ENCODE measurements around the gene MUSTN1. TPM values are rescaled to one million over a fixed set of nuclear protein-coding genes. Genes with fewer than 3 reads are reported as not detected.

Gene MUSTN1
- total RNA-seq, 1 experiment from 2014 or later = 0.67 TPM

DNA sequence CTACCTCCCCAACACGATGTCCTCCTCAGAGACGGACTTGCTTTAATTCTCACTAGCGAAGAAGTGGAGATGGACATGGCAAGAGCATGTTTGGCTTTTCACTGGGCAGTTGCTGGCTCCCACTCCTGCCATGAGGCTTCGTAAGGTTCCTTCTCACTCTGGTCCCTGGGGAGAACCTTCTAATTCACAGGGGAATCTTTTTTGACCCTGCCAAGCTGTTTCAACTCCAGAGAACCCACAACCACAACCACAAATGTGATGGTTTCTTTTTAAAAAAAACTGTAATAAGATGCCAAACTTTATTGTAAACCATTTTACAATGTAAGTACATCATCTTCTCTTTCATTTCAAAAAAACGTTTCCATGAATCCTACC lies 1.6 kb upstream of the MUSTN1 start:
- DNase-seq (ENCODE audit: extremely low read depth, low read depth) = no peak

DNA sequence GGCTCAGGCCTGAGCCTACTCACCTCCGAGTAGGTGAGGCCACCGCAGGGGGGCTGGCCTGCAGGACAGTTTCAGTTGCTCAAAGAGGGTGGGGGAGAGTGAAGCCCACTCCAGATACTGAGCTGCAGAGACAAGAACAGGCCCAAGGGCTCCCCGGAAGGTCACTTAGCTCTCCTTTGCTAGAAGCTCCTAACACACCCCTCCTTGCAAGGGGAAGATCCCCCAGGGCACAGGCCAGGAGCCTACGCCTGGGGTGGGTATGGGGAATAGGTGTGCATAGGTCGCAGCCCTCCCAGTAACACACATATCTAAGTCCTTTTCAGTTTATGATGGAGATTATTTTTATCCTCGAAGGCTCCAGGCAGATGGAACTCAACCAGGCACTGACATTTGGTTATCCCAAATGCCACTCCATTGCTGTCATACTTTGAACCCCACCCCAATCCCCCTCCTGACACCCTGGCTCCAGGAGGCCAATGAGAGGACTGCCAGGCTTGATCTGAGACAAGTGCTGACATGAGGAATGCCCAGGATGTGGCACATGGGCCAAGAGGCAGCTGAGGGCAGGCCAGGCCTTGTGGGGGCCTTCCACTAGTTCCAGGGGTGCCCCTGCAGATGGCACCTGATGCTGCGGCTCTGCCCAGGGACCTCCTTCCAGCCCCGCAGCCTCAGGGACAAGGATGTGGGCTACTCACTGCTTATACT lies 1.1 kb upstream of the MUSTN1 start:
- DNase-seq (ENCODE audit: extremely low read depth, low read depth) = no peak

DNA sequence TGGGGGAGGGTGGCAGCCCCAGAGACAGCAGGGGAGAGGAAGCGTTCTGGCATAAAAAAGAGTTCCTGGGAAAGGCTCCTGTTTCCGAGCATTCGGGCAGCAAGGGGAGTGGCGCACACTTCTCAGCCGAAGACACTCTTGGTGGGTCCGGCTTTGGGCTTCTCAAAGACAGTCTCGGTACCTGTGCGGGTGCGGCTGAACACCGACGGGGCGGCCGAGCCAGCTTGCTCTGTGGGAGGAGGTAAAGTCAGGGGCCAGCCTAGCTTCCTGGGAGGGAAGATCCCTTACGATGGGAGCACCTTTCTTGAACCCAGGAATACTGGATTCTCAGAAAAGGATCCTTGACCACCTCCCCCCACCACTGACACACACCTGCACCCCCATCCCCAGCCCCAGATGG lies 1.6 kb downstream of the MUSTN1 start:
- DNase-seq (ENCODE audit: extremely low read depth, low read depth) = no peak

DNA sequence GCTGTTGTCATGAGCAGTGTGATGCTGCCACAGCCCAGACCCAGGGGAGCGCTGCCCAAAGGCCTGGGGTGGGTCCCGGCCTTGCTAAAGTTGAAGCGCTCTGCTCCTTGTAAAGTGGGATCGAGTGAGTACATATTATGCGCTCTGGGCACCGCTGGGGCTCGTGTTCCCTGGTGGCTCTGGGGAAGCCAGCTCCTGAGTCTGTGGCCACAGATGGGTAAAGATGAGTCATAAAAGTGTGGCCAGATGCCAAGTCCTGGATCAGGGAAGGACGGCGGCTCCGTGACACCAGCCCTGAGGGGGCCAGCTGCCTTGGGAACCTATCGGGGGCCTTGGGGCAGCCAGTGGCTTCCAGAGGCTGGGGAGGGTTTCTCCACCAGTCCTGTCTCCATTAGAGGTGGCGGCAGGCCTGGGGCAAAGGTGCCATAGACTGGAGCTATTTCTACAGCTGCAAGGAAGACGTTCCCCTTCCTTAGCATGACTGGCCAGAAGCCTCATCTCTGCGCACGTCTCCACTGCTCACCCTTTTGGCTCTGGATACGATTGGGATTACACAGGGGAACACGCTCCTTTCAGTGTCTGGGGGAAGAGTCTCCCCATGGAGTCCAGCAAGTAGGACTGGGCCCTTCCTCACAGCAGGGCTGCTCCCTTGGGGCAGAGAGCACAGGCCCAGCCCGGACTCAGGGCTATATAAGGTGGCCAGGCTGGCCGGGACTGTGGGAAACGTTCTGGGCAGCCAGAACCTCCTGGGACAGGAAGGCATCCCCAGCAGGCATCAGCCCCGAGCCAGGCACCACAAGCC lies 3.1 kb downstream of the MUSTN1 start:
- peak; percentile 61 for DNase-seq (ENCODE audit: extremely low read depth, low read depth)

DNA sequence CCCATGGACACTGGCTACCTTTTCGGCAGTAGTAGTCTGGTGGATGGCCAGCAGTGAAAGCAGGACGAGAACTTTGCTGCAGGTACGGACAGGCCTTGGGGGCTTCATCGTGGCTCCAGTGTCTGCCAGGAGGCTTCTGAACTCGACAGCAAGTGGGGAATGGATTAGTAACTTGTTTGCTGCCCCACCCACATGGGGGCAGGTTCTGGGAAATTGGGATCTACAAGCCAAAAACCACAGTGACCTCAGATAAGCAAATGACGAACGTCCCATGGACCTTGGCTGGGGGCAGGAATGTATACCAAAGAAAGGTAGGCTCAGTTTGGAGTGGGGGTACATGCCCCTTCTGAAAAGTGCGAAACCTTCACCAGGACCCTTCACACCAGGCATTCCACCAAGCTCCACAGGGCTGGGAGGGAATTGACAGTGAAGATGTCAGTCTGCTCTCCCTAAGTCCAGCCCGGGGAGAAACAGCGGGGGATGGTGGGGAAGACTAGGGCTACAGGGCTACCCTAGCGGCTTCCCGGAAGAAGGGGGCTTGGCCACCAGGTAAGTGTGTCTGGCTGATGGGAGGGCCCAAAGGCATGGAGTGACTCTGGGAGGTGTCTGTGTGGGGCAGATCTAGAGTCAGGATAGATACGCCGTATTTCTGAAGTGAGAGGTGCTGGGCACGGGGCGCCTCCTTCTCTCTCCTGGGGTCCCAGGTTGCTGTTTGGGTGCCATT lies 4.1 kb downstream of the MUSTN1 start, which contains the start of gene ITIH4:
TSS of gene ITIH4 (minus strand) at position 138 of the 724 bp plus-strand sequence. CDS start at position 108, 30 bp downstream.
- no peak for DNase-seq (ENCODE audit: extremely low read depth, low read depth)

DNA sequence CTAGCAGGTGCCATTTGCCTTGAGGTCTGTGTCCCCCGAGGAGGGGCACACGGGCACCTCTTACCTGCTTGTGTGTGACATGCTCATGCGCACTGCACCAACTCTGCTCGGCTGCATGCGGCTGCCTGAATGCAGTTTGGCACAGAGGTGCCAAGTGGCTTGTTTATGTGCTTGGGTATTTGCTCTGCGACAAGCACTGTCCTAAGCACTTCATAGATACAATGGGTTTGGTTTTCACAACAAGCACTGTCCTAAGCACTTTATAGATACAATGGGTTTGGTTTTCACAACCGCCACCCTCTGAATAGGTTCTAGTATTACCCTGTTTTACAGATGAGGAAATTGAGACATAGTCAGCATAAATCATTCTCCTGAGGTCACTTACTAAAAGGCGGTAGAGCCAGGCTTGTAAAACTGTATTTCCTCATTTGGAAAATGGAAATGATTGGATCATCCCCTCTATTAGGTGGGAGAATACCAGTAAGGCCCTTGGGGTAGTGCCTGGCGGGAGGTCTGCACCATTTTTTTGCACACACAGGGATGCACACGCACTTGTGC lies 4.8 kb downstream of the MUSTN1 start:
- no peak for DNase-seq (ENCODE audit: extremely low read depth, low read depth)

DNA sequence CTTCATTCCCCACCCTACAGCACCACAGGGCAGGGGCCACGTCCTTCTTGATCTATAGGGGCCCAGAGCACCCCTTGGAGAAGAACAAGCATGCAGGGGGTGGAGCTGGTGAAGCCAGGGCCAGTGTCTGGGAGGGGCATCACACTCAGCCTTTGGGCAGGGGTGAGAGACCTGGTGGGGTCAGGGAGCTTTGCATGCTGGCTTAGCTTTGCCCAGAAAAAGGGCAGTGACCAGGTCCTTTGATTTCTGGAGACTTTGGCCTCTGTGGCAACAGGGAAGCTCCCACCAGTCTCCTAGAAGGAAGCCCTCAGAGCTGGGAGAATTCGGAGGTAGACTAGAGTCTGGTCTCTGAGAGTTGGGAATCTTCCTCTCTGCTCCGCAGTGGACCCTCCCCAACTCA lies 5.3 kb downstream of the MUSTN1 start:
- no peak for DNase-seq (ENCODE audit: extremely low read depth, low read depth)

DNA sequence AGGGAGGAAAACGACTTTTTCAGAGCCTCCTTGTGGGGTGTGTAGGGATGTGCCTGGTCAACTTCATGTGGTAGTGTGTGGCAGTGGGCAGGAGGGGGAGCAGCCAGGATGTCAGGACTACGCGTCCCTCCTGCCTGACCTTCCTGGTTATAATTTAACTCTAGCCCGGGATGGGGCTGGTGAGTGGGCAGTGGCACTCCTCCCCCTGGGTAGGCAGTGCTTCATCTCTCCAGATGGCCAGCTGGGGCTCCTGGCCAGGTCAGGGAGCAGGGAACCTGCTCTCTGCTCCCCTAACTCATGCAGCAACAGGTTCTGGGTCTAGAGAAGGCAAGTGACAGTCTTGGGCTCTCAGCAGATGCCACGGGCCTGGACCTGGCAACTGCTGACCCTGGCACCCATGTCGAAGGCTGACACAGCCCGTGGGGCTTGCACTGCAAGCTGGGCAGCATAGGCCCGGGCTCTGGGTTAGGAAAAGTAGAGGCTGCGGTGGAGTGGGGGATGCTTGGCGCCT lies 6.9 kb downstream of the MUSTN1 start:
- no peak for DNase-seq (ENCODE audit: extremely low read depth, low read depth)

DNA sequence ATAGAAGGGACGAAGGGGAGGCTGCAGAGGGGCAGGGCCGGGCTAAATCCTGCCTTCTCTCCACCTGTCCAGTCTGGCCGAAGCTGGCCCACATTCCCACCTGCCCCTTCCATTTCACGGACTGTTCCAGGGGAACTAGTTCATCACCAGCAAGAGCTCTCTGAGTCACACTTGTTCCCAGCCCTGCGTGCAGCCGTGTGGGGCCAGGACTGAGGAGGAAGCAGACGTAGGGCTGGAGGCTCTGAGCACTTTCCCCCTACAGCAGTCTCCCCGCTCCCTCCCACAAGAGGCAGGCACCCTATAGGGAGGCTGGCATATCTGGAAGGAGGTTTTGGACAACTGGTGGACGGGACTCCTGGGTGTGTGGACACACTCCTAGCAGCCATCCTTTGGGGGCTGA lies 7.4 kb downstream of the MUSTN1 start:
- DNase-seq (ENCODE audit: extremely low read depth, low read depth) = no peak

DNA sequence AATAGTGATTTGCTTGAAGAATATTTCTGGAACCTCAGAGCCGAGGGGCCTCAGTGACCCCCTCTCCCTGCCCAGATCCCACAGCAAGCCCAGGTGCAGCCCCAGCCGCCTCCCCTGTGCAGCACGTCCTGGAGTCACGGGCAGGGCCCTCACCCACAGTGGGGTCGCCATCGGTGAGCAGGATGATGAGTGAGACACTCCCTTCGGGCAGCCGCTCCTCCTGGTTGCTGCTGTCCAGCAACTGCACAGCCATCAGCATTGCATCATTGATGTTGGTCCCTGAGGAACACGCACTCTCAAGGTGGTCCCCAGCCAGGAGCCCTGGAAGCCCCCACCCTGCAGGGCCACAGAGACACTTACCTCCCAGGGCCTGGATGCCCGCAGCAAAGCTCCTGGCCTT lies 10.8 kb downstream of the MUSTN1 start:
- DNase-seq (ENCODE audit: extremely low read depth, low read depth) = no peak

DNA sequence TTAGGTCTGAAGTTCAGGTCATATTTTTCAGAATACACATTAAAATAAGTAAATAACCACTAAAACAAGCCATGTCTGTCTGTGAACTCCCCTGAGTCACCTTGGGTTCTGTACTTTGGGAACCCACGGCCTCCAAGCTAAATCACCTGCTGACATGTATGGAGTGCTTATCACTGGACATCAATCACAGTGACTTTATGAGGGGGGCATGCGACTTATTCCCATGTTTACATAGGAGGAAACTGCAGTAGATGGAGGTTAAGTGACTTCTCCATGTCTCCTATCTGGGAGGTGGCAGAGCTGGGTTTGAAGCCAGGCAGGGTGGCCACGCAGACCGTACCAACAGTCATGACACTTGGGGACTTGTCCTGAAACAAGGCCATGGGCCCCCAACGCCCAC lies 12.5 kb downstream of the MUSTN1 start:
- DNase-seq (ENCODE audit: extremely low read depth, low read depth) = no peak

DNA sequence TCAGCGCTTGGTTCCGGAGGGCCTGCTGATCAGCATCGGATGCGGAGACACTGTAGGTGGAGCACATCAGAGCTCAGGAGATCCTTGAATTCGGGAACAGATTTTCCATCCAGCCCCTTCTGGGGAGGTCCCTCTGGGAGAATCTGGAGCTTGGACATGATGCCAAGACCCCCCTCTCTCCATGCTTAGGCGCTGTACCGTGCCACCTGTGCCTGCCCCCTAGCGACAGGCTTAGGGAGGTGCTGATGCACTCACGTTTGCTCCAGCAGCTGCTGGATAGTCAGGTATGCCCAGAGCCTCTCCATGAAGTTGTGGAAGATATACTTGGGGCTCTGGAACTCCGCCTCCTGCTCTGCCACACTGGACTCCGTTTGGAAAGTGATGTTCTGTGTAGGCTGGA lies 14.1 kb downstream of the MUSTN1 start:
- no peak for DNase-seq (ENCODE audit: extremely low read depth, low read depth)

DNA sequence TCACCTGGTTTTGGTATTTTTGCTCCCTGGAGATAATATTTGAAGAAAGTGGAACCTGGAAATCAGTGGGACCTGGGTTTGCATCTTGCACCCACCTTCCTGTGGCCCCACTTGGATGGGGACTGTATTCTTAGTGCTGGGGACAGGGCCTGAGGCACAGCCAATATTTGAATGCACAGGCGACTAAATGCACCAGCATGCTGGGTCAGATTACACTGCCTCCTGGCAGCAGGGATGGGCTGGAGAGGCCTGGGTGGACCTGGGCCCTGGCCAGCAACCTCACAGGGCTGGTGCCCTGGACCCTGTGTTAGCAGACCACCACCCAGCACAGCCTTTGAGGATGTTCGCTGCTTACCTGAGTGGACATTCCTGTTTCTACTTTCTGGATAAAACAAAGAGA lies 14.9 kb downstream of the MUSTN1 start:
- no peak for DNase-seq (ENCODE audit: extremely low read depth, low read depth)

DNA sequence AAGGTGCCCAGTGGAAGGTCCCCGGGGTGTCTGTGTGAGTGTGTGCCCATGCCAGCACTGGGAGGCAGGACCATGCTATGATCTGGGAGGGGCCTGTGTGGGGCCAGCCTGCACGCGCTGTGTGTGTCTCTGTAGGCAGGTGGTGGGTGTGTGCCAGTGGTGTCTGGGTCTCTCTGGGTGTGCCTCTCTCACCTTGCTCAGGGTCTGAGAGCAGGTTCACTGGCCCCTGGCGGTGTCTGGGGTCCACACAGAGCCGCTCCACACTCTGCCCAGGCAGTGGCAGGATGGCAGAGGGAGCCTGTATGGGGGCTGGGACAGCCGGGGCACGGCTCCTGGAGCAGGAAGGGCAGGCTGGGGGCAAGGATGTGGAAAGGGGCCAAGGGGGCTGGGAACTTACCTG lies 17.0 kb downstream of the MUSTN1 start:
- DNase-seq (ENCODE audit: extremely low read depth, low read depth) = no peak

DNA sequence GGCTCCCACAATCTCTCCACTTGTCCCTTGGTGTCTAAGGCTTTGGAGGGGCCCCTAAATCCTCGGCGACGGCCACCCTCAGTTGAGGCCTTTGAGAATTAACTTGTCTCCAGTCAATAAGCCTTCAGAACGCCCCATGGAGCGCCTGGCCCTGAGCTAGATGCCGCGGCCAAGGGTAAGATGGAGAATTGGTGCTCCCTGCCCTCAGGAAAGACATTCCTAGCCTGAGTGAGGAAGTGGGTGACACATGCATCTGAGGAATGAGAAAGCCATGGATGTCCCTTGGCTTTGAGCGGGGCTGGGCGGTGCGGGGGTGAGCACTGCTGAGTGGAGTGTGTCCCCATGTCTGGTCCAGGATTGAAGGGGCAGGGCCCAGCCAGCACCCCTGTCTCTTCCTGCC lies 17.6 kb downstream of the MUSTN1 start:
- no peak for DNase-seq (ENCODE audit: extremely low read depth, low read depth)

DNA sequence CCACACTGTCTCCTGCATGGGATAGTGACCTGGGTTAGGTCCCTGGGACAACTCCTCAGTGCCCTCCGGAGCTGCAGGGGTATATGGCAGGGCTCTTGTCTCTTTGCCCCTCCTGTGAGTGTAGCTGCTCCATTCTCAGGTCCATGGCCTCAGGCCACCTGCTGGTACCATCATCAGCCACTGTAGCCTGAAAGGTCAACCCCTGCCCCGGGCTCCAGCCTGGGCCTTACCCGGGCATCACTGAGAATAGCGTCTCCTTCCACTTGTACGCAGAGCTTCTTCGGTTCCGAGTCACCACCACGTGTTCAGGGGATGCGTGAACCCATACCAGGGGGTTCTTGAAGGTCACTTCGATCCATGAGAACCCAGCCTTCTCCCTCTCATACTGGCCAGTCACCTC lies 18.2 kb downstream of the MUSTN1 start:
- DNase-seq (ENCODE audit: extremely low read depth, low read depth) = no peak

DNA sequence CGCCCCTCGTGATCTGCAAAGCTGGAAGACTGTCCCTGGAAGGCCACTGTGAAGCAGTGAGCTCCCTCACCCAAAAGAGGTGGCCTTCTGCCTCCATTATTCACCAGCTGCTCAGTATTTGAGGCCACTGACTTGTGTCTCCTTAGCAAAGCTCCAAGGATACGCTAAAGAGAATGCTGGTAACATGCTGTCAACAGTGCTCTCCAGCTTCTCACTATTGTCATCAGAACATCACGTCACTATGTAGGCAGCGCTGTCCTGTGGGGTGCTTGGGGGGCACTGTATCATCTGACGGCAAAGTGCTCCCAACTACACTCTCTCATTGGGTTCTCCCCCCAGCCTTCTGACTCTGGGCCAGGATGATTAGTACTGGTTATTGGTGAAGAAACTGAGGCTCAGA lies 18.6 kb downstream of the MUSTN1 start:
- no peak for DNase-seq (ENCODE audit: extremely low read depth, low read depth)

DNA sequence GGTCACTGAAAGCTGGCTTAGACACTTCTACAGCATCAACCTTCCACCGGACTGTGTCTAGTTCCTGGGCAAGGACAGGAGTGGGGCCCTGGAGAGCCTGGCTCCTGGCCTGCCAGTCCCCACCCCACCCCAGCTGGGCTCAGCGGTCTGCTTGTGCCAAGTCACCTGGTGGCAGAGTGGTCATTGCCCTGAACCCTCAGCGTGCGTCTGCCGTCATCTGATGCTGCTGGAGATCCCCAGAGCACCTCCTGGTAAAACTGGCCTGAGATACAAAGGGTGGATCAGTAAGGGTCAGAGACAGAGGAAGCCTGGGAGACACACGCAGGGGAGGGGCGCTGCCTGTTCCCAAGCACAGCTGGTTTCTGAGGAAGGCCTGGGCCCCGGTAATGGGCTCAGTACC lies 21.0 kb downstream of the MUSTN1 start:
- no peak for DNase-seq (ENCODE audit: extremely low read depth, low read depth)

DNA sequence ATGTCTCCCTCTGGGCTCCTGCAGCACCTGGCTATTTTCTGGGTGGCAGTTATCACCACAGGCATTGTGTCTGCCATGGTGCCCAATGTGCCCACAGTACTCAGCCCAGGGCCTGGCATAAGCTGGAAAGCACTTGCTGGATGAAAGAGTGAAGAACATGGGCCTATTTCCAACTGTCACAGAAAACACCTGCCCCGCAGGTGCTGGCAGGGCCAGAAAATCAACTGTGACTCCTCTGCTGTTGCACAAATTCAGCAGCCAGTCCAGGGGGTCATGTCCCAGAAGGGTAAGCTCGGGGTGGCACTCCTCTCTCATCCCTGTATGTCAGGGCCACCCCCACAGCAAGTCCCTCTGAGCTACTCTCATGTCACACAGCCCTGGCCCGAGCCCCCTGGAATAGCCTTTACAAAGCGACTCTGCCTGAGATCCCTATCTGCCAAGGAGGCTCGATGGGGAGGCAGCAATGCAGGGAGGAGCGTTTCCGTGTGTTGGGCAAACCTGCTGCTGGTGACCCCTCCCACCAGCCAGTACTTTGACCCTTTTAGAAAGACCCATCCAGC lies 23.3 kb downstream of the MUSTN1 start:
- no peak for DNase-seq (ENCODE audit: extremely low read depth, low read depth)

DNA sequence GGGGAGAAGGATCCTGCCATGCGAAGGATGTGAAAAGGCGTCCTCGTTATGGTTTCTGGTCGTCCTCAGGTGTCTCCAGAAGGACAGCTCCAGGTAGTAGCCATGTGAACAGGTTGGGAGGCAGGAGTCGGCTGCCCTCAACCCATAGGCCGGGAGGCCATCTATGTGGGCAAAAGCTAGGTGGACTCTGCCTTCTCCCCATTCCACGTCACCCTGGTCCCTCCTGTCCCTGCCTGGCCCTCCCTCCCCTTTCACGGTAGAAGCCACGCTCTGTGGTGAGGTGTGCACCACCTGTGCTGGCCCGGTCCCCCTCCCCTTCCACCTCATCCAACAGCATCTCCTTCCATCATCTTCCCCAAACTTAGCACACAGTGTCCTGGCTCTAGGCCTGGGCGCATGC lies 23.9 kb downstream of the MUSTN1 start:
- DNase-seq (ENCODE audit: extremely low read depth, low read depth) = no peak

Data from NCI-H460 (cell line).